AG10803 (cell line): ENCODE results near the gene EXT2.

Experiments
- DNase-seq: peaks from one replicate; pipeline ENCODE4 v3.0.0; 2010; ENCODE audit warnings: low read depth
- H3K4me3 ChIP-seq: 2 replicates; pipeline ENCODE4 v1.5.1; 2011; ENCODE audit warnings: mild to moderate bottlenecking, low read length, control low read depth
- TF ChIP-seq, protein P1 (sequence below): conservative IDR thresholded peaks from 2 replicates; pipeline ENCODE4 v1.5.1; 2011; ENCODE audit warnings: mild to moderate bottlenecking, low read length, control low read depth, inconsistent platforms

Gene EXT2

DNA sequence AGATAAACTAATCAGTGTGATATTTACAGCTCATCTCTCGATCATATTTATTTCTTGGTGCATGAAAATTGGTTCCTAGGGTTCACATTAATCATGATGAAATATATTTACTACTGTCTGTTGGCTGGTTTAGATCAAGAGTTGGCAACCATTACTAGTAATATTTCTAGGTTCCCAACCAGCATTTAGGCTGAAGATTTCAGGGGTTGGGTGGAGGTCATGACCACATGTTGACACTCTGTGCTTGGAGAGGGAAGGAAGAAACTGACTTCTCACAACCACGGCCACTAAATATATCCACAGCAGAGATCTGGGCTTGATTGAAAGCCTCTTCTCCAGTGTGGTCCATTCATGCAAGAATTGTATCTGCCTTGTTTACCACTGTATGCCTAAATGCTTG is 126.5 kb downstream of the EXT2 start:
- TF ChIP-seq, protein P1, sequence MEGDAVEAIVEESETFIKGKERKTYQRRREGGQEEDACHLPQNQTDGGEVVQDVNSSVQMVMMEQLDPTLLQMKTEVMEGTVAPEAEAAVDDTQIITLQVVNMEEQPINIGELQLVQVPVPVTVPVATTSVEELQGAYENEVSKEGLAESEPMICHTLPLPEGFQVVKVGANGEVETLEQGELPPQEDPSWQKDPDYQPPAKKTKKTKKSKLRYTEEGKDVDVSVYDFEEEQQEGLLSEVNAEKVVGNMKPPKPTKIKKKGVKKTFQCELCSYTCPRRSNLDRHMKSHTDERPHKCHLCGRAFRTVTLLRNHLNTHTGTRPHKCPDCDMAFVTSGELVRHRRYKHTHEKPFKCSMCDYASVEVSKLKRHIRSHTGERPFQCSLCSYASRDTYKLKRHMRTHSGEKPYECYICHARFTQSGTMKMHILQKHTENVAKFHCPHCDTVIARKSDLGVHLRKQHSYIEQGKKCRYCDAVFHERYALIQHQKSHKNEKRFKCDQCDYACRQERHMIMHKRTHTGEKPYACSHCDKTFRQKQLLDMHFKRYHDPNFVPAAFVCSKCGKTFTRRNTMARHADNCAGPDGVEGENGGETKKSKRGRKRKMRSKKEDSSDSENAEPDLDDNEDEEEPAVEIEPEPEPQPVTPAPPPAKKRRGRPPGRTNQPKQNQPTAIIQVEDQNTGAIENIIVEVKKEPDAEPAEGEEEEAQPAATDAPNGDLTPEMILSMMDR: no peak
- DNase-seq: peak; percentile 22
- no peak overlapping the region for H3K4me3 ChIP-seq

DNA sequence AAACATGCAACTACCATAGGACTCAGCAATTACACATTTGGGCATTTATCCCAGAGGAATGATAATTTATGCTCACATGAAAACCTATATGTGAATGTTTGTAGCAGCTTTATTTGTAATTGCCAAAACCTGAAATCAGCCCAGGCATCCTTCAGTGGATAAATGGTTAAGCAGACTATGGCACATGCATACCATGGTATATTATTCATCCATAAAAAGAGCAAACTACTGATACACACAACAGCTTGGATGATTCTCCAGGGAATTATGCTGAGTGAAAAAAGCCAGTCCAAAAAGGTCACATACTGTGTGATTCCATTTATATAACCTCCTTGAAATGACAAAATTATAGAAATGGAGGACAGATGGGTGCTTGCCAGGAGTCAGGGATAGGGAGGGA is 127.8 kb downstream of the EXT2 start:
- H3K4me3 ChIP-seq: no peak overlapping the region
- DNase-seq: peak; percentile 76
- TF ChIP-seq, protein P1: no peak

DNA sequence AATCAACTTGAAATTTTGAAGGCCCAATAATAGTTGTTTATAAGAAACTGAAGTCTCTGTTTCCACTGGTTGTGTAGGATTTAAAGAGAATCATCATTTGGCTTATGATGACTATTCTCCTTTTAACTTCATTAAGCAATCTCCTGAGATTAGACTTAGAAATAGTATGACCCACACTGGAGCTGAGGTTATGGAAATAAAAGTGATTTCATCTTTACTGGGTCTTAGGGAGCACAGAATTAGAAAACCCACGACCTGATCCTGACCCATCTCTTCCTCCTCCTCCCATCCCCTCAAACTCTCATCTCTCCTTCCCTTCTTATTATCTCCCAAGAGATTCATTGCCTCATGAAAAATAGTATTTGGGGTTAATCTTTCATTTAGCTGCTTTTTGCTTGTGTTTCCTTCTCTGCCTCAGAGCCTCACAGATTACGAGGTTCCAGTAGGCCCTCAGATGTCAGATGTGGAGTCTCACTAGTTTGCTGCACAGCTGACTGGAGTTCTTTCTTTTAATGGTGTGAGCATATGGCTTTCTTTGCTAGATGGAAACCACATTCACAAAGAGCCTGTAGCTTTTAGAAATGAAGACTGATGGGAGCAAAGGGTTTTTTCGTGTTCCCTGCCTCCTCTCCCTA is 129.5 kb downstream of the EXT2 start:
- DNase-seq: no peak

DNA sequence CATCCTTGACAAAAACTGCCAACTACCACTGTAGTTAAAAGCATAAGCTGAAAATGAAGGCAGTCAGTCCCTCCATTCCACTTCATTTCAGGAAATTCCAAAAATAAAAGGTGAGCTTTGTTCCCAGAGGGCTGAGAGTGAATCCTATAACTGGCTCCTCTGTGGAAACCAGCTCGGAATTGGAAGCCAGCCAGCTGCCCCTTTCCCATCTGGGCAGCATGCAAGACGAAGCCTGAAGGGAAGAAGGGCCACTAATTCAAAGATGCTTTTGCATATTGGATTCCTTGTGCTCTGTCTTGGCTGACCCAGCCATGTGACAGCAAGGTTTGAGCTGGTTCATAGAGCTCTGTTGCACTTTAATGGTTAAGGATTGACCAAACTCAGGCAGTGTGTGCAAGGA is 131.0 kb downstream of the EXT2 start:
- no peak for DNase-seq
- H3K4me3 ChIP-seq: no peak overlapping the region
- TF ChIP-seq, protein P1: no peak

More for the DNA sequence above, 129.5 kb downstream of the EXT2 start:
- no peak overlapping the region for H3K4me3 ChIP-seq
- TF ChIP-seq, protein P1: no peak

DNA sequence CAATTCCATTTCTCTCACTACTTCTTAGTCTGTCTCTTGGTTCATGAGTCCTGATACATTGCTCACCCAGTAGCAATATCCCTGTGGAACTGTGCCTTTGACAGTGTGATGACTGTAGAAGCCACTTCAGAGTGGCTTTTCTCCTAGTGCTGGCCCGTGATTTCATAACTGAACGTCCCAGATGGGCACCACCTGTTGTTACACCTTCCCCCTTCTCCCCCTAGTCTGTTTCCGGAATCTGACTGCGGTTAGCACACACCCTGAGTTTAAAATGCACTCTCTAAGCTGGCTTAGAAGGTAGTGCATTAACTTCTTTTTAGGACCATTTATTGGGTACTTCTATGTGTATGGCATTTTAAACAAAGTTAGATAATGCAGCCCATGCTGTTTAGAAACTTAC is 131.5 kb downstream of the EXT2 start:
- H3K4me3 ChIP-seq: no peak overlapping the region
- DNase-seq: no peak
- TF ChIP-seq, protein P1: no peak

DNA sequence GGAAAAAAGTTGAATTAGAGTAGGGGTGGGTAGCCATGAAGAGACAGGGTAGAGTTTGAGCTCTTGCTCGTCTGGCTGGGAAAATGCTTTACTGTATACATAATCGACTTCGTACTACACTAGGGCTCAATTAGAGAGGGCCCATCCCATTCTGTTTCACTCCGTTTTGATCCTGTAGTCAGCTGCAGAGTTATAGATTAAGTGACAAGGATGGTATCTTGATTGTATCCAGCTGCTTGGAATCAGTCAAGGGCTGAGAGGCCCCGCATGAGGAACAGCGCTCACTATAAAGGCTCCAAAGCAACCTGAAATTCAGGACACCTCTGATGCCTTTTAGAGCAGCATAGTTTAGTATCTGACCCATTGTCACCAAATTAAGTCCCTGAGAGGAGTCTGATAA is 132.9 kb downstream of the EXT2 start:
- TF ChIP-seq, protein P1: no peak
- DNase-seq: no peak
- no peak overlapping the region for H3K4me3 ChIP-seq

DNA sequence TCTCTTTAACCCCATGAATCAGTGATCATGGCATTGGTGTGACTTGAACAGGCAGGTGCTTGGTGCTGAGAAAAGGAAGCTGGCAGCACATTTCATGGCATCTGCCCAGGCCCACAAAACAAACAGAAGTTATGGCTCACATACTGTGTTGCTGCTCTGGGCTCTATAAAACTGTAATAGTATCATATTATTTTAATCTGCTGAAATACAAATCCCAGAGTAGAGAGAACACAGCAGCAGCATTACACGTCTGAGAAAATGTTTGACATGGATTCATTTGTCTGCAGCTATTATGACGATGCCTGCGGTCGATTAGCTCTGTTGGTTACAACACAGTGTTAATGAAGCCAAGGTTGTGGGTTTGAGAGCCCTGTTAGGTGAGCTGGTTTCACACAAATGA is 133.6 kb downstream of the EXT2 start:
- DNase-seq: peak; percentile 22
- TF ChIP-seq, protein P1: no peak
- H3K4me3 ChIP-seq: no peak overlapping the region
